Panc1 (cell line): ENCODE results near the gene CACNB1. TPM values are rescaled to one million over a fixed set of nuclear protein-coding genes. Genes with fewer than 3 reads are reported as not detected.

Experiments
- ATAC-seq: fragments of 200-7000 bp; cut with Tn5 transposase; 2 replicates; pipeline ENCODE4 v1.9.1; 2020; ENCODE audit warnings: mild to moderate bottlenecking, moderate library complexity
- BruUV-seq: library from RNA; stranded (reverse); fragments of 400-500 nt; replicated peaks from 2 replicates; lab custom pipeline; 2021; lab: Mats Ljungman, UMichigan
- CTCF ChIA-PET: fragments of 300-600 bp; sonication (Branson Sonifier 250); formaldehyde crosslinking; loops from one replicate; lab custom pipeline; 2022; ENCODE audit warnings: antibody characterized with exemption; lab: Charles Lee
- POLR2A ChIA-PET: fragments of 300-600 bp; sonication (Branson Sonifier 250); formaldehyde crosslinking; loops from one replicate; lab custom pipeline; 2022; ENCODE audit warnings: antibody characterized with exemption; lab: Charles Lee
- DNase-seq: peaks from one replicate; pipeline ENCODE4 v3.0.0-alpha.2; 2010; ENCODE audit warnings: low read depth, low spot score
- H3K27ac ChIP-seq: 2 replicates; pipeline ENCODE4 v1.5.1; 2011; ENCODE audit warnings: mild to moderate bottlenecking, low read length, inconsistent platforms
- H3K27me3 ChIP-seq: fragments of 200-500 bp; sonication (Bioruptor generic); 2 replicates; pipeline ENCODE4 v1.6.0; 2014; ENCODE audit warnings: low read length, inconsistent platforms; ENCODE audit not compliant: control insufficient read depth, insufficient read depth
- H3K36me3 ChIP-seq: fragments of 200-500 bp; sonication (Bioruptor generic); 2 replicates; pipeline ENCODE4 v1.5.1; 2014; ENCODE audit warnings: inconsistent platforms, mild to moderate bottlenecking, low read length, moderate library complexity; ENCODE audit not compliant: control insufficient read depth, insufficient read depth
- H3K4me1 ChIP-seq: 2 replicates; pipeline ENCODE4 v1.5.1; 2011; ENCODE audit warnings: inconsistent platforms, mild to moderate bottlenecking, low read length, moderate library complexity; ENCODE audit not compliant: control insufficient read depth, insufficient read depth
- H3K4me3 ChIP-seq, 2 experiments: 2 replicates each; pipeline ENCODE4 v1.5.1; 2011 to 2012; ENCODE audit warnings: low read depth in 2 of 2, low read length in 2 of 2, mild to moderate bottlenecking in 2 of 2, inconsistent platforms in 1 of 2, moderate library complexity in 1 of 2
- H3K9me3 ChIP-seq: fragments of 200-500 bp; sonication (Bioruptor generic); 2 replicates; pipeline ENCODE4 v1.5.1; 2014; ENCODE audit warnings: low read depth, mild to moderate bottlenecking, inconsistent platforms, low read length, moderate library complexity; ENCODE audit not compliant: control insufficient read depth, insufficient read depth
- POLR2AphosphoS5 ChIP-seq: IDR thresholded peaks from 2 replicates; pipeline ENCODE4 v1.6.1; 2012; ENCODE audit warnings: mild to moderate bottlenecking, low read depth, low read length, moderate library complexity
- SIN3A ChIP-seq: IDR thresholded peaks from 2 replicates; pipeline ENCODE4 v1.6.1; 2012; ENCODE audit warnings: low read depth, mild to moderate bottlenecking, low read length, moderate library complexity, borderline replicate concordance; ENCODE audit not compliant: insufficient read depth
- TCF7L2 ChIP-seq: IDR thresholded peaks from 2 replicates; pipeline ENCODE4 v1.6.1; 2011; ENCODE audit warnings: mild to moderate bottlenecking, low read depth, low read length, inconsistent platforms
- in situ Hi-C: cut with HindIII; loops from 2 replicates; pipeline ENCODE4 v1.10.0; 2016; ENCODE audit warnings: low sequenced_read_pairs, low pct_unique_long_range_greater_than_20kb
- intact Hi-C: fragments of 100-400 bp; cut with micrococcal nuclease; formaldehyde crosslinking; loops from one replicate; pipeline ENCODE4 v1.10.0; 2022; ENCODE audit not compliant: unreplicated experiment
- total RNA-seq: library from RNA; stranded (reverse); gene quantifications from one replicate; pipeline ENCODE4 v1.2.1, GENCODE V29; 2021; ENCODE audit not compliant: unreplicated experiment
- TF ChIP-seq, protein P1 (sequence below), 2 experiments: IDR thresholded peaks; 2 replicates each; pipeline ENCODE4 v1.6.1; 2011 to 2012; ENCODE audit warnings: low read depth in 2 of 2, control low read depth in 1 of 2, low read length in 1 of 2, mild to moderate bottlenecking in 1 of 2, moderate library complexity in 1 of 2; ENCODE audit not compliant: insufficient read depth in 1 of 2
- TF ChIP-seq, protein P2 (sequence below): fragments of 450-650 bp; IDR thresholded peaks from 2 replicates; pipeline ENCODE4 v1.5.1; 2017; ENCODE audit warnings: mild to moderate bottlenecking

CACNB1 gene
- total RNA-seq, 1 experiment from 2014 or later: 14.9 TPM

DNA sequence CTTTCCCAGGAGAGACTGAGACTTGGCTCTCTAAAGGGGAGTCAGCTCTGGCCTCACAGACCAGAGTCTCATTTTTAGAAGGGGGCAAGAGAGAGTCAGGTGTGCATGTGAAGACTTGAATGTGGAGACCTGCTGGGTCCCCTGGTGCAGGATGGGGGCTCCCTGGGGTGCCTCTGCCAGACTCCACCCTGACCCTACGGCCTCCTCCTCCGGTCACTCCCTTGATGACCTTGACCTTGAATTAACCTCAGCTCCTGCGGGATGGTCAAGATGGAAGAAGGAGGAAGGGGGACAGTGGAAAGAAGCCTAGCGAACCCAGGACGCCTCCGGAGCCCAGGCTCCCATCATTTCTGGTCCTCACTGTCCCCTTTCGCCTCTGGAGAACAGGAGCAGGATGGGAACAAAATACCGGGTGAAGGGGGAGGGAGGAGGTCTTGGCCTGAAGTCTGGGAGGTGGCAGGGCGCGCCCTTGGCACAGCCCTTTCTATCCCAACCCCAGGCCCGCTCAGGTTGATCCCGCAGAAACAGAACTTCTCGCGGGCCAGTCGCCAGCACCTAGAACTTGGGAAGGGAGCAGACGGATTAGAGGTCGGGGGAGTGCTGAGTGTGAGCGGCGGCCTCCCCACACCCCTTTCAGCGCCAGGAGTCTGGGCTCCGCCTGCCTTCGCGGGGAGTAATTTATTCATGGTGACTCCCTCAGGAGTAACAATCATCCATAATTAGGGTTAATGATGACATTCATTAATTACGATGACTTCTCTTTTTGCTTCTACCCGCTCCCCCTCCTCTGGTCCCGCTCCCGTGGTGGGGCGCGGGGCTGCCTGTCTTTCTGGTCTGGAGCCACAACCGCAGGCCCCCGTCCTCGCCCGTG, 26.7 kb upstream of the CACNB1 start:
- ChIA-PET CTCF (interaction anchor here (0.5 kb wide), 1 partner anchor 12 kb away, joined by 4 read pairs; no protein-coding TSS in a partner anchor), POLR2A (no interaction called here)
- in situ Hi-C loops: no loop called here
- Histone ChIP-seq H3K9me3 (no peaks in the 10 kb centered on the region), H3K27me3 (no peaks in the 10 kb centered on the region; the same call in 1 of the 2 replicates), H3K4me1 (no peaks in the 10 kb centered on the region), H3K27ac (no peak overlapping the region), H3K4me3 (no peak overlapping the region), H3K36me3 (no peaks in the 10 kb centered on the region)
- TF ChIP-seq, protein P1, sequence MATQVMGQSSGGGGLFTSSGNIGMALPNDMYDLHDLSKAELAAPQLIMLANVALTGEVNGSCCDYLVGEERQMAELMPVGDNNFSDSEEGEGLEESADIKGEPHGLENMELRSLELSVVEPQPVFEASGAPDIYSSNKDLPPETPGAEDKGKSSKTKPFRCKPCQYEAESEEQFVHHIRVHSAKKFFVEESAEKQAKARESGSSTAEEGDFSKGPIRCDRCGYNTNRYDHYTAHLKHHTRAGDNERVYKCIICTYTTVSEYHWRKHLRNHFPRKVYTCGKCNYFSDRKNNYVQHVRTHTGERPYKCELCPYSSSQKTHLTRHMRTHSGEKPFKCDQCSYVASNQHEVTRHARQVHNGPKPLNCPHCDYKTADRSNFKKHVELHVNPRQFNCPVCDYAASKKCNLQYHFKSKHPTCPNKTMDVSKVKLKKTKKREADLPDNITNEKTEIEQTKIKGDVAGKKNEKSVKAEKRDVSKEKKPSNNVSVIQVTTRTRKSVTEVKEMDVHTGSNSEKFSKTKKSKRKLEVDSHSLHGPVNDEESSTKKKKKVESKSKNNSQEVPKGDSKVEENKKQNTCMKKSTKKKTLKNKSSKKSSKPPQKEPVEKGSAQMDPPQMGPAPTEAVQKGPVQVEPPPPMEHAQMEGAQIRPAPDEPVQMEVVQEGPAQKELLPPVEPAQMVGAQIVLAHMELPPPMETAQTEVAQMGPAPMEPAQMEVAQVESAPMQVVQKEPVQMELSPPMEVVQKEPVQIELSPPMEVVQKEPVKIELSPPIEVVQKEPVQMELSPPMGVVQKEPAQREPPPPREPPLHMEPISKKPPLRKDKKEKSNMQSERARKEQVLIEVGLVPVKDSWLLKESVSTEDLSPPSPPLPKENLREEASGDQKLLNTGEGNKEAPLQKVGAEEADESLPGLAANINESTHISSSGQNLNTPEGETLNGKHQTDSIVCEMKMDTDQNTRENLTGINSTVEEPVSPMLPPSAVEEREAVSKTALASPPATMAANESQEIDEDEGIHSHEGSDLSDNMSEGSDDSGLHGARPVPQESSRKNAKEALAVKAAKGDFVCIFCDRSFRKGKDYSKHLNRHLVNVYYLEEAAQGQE (IDR thresholded peaks at IDR 0.05; ENCODE audit: insufficient read depth in 1 of 2, low read depth in 2 of 2, low read length in 1 of 2): no peak
- TF ChIP-seq TCF7L2 (no peak), POLR2AphosphoS5 (no peak), SIN3A (no peak)
- TF ChIP-seq, protein P2, sequence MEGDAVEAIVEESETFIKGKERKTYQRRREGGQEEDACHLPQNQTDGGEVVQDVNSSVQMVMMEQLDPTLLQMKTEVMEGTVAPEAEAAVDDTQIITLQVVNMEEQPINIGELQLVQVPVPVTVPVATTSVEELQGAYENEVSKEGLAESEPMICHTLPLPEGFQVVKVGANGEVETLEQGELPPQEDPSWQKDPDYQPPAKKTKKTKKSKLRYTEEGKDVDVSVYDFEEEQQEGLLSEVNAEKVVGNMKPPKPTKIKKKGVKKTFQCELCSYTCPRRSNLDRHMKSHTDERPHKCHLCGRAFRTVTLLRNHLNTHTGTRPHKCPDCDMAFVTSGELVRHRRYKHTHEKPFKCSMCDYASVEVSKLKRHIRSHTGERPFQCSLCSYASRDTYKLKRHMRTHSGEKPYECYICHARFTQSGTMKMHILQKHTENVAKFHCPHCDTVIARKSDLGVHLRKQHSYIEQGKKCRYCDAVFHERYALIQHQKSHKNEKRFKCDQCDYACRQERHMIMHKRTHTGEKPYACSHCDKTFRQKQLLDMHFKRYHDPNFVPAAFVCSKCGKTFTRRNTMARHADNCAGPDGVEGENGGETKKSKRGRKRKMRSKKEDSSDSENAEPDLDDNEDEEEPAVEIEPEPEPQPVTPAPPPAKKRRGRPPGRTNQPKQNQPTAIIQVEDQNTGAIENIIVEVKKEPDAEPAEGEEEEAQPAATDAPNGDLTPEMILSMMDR: no peak
- DNase-seq: no peak
- no peak for ATAC-seq
- BruUV-seq: no TSS peak
- intact Hi-C loops: no loop called here

DNA sequence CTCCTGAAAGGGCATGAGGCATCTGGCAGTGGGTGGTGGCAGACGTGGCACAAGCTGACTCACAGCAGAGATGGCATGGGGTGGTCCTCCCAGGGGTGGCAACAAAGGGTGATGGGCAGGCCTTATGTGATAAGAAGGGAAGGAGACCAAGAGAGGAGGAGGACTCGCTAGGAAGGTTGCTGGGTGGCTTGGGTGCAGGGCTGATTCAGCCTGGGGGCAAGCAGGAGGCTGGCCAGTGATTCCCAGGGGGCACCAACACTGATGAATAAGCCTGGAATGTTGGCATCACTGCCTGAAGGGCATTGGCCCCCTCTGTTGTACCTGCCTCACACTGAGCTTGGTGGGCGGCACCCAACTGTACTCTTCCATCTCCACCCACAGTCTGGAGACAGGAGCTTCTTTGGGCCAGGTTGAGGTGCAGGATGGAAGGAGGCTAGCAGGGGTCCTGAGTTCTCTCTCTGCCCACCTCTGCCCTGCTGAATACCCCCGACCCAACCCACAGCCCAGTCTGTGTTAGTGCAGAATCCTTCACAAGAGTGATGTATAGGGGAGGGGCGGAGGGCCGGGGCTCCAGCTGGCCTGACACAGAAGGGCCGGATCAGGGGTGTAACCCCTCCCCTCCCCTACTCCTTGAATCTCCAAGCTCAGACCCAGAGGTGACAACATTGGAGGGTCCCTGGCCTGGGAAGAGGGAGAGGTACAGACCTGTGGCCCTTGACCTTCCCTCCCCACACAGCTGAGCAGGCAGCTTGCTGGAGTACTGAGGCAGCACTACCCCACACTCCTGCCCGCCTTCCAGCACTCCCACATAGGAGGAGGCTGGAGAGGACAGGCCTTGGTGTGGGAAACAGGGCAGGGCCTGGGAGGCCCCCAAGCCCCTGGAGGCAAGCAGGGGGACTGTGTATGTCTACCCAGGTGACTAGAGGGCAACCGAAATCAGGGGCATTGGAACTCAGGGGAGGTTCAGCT, 25.7 kb upstream of the CACNB1 start:
- TF ChIP-seq TCF7L2 (no peak), POLR2AphosphoS5 (no peak)
- TF ChIP-seq, protein P2: no peak
- Histone ChIP-seq H3K27ac (no peak overlapping the region), H3K4me3 (no peak overlapping the region), H3K4me1 (no peaks in the 10 kb centered on the region), H3K27me3 (no peaks in the 10 kb centered on the region; the same call in 1 of the 2 replicates), H3K36me3 (no peaks in the 10 kb centered on the region), H3K9me3 (no peaks in the 10 kb centered on the region)
- BruUV-seq: no TSS peak
- ATAC-seq (no peak), DNase-seq (no peak)
- intact Hi-C loops: no loop called here
- ChIA-PET POLR2A (no interaction called here), CTCF (interaction anchor here (0.6 to 1.2 kb wide), 2 partner anchors 8 to 59 kb away, joined by 3 to 6 read pairs; no protein-coding TSS in a partner anchor)
- in situ Hi-C loops: no loop called here
